HG02870 (cell line): ENCODE results near the gene SLC4A11.

Experiments
- ATAC-seq: cut with Tn5 transposase; IDR thresholded peaks from one replicate; pipeline ENCODE4 v1.9.1; 2021; ENCODE audit warnings: mild to moderate bottlenecking, moderate library complexity; ENCODE audit not compliant: unreplicated experiment

Gene SLC4A11

DNA sequence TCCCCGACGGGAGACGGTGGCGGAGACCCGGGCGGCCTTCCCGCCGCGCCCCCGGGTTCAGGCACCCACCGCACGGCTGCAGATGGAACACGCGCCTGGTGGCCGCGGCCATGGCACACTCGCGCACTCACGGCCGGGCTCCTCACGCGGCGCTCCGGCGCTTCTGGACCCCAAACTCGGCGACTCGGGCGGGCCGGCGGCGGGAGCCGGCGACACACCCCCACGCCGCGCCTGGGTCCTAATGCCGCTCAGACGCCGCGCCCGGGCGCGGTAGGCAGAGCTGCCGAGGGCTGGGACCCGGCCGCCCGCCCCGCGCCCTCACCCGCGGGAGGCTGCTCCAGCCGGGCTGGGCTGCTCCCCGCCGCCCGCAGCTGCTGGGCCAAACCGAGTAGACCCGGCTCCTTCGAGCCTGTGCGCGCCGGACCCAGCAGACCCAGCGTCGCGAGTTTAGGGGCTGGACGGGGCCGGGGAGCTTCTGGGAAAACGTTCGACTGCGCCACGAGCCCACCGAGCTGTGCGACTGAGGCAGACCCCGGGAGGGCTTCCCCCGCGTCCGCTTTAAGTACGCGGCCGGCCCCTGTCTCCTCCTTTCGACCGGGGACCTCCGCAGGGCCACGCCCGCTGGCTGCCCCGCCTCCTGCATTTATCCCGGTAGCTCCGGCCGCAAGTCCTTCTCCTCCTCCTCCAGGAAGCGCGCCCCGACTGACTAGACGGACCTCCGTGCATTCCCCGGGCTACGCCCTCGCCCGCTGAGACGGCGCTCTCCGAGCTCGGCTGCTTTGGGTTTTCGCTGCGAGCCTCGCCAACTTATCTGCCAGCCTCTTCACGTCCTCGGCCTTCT lies at the start of gene SLC4A11:
SLC4A11 (minus strand) TSS at position 165 of the 841 bp plus-strand sequence; CDS start at position 112, 53 bp downstream.
- ATAC-seq = no peak

DNA sequence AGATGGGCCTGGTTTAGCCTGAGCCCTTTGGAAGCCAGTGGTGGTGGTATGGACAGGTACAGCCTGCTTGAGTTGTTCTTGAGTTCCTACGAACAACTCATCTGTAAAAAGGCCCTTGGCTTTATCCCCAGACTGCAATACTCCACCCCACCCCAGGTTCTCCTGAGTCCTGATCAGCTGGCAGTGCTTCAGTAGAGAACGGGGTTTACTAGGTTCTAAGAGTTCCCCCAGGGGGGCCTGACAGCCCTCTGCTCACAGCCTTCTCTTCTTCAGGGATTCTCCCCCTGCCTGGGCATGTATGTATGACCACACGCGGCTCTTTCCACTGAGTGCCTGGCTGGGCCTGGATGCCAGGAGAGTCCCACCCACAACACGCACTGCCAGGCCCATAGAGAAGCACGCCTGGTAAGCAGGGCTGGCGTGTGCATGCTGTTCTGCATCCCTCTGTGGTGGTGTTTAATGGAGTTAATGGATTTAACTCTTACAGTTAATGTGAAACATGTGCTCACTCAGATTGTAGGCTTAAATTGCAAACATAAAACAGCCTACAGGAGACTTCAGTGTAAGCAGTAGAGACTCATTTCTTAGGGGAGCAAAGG lies 44.3 kb upstream of the SLC4A11 start:
- no peak for ATAC-seq

DNA sequence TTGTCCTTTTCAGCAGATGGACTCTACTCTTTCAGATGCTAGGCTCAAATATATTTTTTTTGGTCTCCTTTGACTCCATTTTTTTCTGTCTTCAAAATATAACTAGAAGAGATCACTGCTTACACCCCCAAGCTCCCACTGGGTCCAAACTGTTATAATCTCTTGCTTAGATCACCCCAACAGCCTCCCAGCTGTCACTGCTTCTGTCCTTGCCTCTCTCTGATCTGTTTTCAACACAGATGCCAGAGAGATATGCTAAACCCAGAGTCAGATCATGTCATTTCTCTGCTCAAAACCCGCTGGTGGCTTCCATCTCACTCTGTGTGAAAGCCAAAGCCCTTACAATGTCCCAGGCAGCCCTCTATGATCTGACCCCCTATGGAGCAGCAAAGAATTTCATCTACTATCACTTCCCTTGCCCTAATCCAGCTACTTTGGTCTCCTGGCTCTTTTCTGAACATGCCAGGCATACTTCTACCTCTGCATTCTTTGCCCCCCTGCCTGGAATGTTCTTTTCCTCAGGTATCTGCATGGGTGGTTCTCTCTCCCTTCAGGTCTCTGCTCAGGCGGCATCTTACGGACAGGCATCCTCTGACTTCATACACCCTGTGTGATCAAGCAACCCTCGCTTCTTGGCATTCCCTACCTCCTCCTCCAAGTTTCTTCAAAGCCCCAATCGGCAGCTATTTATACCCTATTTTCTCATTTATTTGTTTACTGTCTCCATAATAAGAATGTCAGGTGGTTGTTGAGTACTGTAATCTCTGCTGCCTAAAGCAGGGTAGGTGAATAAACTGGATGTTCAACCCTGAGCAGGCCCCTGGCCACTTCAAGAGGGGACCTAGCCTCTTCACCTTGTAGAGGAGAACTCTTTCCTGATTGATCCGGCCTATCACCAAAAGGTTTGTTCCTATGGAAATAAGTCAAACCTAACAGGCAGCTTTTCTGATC lies 43.6 kb upstream of the SLC4A11 start:
- ATAC-seq = no peak

DNA sequence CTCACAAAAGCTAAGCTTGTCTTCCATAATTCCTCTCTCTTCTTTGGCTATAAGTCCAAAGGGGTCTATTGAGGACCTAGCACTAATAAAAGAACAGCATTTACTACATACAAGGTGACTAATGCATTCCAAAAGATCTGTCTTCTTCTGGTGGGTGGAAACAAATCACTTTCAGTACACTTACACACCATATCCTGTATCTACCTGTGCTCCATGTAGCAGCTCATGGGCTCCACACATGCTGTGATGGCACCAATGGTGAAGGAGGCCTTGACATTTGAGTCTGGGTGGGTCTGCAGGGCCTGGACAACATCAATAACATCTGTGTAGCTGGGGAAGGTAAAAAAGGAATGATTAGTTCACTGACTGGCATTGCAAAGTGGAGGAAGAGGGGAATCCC lies 42.4 kb upstream of the SLC4A11 start:
- ATAC-seq = no peak

DNA sequence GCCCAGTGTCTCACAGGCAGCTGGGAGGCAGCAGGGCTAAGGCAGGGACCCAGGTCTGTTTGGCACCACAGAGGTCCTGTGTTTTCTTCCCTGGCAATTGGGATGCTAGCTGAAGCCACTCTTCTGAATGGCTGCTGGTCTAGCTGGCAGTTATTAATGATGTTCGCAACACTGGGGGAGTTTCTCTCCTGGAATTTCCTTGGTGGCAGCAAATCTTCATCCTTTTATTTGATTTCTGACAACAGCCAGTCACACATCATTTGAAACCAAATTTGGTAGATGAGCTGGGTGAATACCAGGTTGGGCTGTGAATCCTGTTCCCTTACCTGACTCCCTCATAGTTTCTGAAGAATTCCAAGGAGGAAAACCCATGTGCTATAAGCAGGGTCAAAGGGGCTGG lies 40.8 kb upstream of the SLC4A11 start:
- no peak for ATAC-seq

DNA sequence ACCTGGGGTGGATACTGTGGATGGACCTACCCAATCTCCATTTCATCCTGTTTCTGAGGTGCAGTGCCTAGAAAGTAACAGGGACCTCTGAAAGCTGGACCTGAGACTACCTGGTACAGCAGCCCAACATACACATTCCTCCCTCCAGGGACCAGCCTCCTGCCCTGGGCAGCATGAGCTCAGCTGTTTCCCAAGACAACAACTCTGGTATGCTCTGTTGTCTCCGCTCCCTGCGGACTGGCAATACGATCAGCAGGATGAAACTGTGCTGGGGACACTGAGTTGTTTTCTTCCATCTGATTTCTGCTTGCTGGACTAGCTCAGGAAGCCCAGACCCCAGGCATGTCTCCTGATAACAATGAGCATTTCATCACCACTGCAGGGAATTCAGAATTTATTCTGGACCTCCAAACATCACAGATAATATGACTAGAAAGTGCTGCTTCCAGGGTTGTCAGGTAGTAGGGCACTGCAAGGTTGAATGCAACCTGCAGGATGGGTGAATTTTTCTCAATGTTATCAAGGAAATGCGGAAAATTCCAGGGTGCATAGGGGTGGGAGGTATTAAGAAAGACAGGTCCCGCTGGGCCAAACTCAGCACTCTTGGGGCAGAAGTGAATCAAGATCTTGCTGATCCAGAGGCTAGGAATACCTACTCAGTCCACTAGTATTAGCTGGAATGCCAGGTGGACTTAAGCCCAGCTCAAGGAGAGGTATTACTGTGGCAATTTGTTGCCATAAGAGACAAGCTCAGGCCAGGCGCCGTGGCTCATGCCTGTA lies 38.9 kb upstream of the SLC4A11 start:
- ATAC-seq = no peak

DNA sequence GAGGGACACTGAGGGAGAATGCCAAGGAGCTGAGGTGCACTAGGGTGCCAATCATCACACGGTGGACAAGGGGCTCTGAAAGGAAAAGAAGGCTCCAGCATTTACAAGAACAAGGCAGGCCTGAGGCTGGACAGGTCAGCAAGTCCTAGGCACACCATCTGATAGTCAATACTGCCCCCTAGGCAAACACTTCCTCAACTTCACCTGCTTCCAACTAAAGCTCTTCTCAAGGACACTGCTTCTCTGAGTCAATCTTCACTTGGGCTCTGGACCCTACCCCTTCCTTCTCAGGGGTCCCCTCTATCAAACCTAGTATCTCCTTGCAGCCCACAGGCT lies 37.7 kb upstream of the SLC4A11 start:
- no peak for ATAC-seq

DNA sequence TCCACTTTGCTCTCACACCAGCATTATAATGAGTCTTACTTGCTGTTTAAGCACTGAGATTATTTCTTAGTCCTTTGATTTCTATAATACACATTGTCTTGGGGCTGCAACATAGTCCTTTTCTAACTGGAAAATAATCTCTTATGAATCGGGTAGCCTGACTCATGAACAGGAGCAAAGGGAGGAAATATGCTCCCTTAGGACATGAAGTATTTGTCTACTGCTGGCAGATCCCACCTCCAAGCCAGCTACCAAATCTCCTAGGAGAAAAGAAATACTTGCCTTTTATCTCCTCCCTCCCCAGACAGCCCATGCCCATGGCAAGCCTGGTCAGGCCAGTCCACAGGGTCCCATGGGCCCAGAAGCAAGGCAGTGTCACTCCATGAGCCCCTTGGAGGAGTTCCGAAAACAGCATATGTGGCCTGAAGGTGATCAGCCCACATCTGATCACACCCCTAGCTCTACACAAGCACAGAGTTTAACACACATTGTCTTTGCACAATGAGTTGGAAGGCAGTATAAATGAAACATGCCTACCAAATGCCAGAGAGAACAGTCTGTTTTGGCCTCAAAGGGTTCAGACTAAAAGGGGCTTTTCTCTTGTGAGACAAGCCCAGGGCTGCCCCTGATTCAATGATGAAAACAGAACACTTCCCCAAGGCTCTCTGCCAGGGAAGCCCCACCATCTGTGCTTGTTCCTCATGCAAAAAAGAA lies 37.1 kb upstream of the SLC4A11 start:
- ATAC-seq = no peak

DNA sequence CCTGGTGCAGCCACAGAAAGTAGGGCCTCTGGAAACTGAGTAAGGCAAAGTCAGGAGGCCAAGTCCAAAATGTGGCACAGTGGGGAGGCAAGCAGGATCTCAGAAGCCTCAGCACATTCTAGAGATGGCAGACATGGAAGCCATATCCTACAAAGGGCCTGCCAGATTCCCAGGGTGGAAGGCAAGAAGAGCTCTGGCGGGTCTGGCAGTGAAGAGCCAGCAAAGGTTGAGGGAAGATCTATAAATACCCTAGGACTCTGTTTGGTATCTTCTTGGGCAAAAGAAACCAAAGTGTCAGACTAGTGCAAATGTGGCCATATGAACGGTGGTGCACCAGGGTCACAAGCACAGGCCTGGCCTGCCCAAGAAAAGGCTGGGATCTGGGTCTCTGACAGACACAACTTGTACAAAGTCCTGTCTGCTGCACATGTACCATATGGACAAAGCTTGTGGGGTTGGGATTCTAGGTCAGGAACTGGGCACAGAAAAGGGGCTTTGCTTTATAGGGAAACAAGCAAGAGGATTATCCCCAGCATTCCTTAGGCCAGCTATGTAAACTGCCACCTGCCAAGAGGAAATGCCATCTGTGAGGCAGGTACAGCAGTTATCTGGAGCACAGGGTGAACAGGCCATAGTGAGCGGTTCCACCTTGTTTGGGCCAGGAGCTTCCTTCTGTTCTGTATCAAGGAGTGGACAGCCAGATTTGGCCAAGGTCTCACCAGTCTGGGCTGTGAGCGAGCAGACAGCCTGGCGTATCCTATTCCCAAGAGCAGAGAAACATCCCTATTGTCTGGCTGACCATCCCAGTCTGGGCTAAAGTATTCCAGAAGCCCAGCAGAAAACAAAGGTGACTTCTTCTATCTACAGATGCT lies 36.3 kb upstream of the SLC4A11 start:
- ATAC-seq = no peak

DNA sequence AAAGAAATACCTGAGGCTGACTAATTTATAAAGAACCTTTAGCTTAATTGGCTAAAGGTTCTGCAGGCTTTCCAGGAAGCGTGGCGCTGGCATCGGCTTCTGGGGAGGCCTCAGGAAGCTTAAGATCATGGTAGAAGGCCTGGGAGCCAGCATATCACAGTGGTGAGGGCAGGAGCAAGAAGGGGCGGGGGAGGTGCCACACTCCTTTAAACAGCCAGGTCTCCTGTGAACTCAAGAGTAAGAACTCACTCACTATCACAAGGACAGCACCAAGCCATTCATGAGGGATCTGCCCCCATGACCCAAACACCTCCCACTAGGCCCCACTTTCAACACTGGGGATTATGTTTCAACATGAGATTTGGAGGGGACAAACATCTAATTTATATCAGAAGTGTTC lies 34.4 kb upstream of the SLC4A11 start:
- no peak for ATAC-seq

DNA sequence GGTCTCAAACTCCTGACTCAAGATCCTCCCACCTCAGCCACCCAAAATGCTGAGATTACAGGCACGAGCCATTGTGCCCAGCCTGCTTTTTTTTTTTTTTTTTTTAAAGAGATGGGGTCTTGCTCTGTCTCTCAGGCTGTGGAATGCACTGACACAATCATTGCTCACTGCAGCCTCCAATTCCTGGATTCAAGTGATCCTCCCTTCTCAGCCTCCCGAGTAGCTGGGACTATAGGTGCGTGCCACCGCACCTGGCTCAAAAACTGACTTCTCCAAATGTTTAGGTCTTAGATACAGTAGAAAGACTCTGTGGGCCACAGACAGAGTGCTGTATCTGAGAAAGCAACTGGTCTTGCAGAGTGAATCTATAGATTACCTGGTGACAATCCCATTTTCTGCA lies 31.1 kb upstream of the SLC4A11 start:
- ATAC-seq = no peak

DNA sequence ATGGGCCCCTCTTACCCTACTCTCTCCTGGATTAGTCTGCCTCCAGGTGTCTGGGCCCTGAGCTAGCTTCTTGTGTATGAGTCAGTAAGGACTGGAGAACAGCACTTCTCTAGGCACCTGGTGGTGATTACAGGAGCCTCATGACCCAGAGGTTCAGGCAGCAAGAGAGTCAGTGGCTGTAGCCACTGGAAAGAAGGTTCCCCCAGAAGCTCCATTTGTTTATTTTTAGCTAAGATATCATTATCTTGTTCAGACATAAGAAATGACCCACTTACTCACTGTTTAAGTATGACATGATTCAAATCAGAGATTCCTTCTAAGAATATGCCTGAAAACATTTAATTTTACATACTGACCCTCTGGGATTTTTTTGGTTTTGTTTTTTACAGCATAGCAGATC lies 23.6 kb upstream of the SLC4A11 start:
- no peak for ATAC-seq

DNA sequence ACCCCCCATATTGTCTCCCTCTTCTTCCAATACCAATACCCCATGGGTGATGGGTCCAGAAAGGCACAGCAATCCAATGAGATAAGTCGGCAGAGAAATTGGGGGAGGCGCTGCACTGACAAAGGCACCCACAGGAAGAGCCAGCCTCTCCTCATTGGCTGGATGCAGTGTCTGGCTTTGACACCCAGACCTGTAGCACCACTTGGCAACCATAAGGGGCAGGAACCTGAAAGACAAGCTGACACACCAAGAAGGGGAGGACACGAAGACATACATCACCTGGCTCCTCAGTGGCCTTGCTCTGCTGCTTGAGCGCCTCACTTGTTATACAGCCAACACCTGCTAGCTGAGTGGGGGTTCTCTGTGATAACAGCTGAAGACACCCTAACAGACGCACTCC lies 19.4 kb upstream of the SLC4A11 start:
- ATAC-seq = no peak

DNA sequence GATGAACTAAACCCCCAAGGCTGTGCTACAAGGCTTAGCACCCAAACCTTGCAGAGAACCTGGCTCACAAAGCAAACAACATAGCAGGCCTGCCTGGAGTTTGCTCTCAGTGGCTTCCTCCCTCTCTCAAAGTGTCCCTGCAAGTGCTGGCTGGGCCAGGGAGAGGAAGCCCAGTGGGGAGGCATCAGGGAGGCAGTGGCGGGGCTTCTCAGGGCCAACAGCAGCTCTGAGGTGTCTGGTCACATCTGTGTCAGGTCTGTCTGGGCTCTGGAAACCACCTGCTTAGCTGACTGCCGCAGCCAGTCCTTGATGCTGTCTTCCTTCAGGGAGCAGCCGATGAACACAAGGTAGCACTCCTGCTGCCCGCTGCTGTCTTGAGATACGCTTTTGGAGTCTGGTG lies 16.7 kb upstream of the SLC4A11 start:
- ATAC-seq = no peak

DNA sequence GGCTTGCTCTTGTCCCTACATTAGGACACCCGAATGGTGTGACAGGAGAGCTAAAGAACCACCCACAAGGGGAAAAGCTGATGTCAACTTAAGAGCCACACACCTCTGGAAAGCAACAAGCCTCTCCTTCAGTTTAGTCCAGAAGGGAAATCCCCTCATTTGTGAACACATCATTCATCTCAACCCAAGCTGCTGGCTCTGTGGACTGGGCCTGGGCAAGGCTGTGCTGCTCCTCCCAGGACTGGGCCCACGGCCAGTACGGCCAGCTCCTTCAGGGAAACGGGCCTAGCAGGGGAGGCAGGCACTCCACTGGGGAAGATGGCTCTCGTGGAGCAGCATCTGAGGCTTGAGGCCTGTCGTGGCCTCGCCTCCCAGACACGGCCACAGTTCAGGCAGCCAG lies 12.8 kb upstream of the SLC4A11 start:
- ATAC-seq = no peak

DNA sequence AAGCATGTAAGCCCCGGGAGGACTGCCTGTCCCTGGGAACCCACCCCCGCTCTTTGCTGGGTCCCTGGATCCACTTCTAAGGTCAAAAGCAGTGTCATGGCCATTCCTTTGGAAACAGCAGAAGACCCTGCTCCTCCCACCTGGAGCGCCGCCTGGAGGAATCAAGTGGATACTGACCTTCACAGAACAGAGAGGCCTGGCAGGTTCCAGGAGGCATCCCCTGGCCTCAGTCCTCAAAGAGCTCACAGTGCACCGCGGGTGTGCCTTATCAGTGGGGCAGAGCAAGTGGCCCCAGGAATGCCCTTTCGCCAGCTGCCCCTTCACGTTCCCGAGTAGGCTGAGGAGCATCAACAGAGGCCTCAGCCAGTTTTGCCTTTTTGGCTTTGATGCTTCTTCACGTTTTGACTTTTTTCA lies 11.1 kb upstream of the SLC4A11 start:
- no peak for ATAC-seq

DNA sequence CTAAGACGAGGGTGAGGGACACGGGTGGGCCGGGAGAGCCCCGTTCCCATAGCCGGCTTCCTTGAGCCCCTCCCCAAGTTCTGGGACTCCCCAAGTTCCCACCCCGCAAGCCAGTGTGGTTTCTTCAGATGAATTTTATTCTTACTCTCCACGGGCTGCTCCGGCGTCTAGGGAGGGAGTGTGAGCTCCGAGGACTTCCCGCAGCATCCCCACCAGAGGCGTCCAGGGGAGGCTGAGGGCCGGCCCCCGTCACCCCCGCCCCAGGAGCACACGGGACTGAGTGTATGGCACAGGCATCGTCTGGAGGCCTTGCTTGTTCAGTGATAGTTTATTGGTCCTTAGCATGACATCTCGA lies 10.0 kb upstream of the SLC4A11 start:
- ATAC-seq = no peak

DNA sequence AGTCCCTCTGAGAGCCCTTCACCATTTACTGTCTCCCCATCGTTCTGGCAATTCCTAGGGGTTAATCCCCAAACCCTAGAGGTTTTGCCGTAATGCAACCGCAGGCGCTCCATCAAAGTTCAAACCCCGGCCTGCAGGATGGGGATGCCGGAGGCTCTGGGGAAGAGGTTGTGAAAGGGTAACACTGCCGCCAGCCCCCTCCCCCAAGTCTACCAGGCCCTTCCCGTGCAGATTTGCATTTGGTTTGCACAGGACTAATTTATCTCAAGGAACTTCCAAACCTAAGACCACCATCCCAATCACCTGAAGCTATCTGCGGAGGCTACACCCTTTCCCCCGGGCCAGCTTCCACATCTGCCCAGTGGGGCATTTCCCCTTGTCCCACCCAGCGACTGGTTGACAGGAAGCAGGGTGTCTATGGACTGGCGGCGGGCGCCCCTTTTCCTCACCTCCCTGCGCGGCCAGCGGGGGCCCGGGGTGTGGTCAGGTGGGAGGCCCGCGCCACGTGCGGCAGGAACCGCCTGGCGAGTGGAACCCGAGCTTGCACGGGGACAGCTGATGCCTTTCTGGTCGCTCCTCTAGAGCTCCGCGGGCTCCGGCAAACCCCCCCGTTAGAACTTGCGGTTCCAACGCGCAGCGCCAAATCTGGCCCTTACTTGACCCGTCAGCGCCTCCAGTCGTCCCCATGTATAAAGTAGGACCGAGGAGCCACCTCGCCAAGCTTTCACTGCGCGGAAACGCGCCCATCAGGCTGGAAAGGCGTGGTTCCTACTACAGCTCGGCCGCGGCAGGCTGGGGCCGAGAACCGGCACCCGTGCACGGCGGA lies 9.4 kb upstream of the SLC4A11 start:
- no peak for ATAC-seq
